Renal cortical epithelial cell (primary cell): ENCODE results near the gene GH2. TPM values are rescaled to one million over a fixed set of nuclear protein-coding genes. Genes with fewer than 3 reads are reported as not detected.
"Not testable (repeated sequence)": the region's sequence is repeated elsewhere in the genome, so short reads cannot be mapped to it uniquely, and the experiment has no call there.

Source experiments
- DNase-seq: peaks from one replicate; pipeline ENCODE4 v3.0.0-alpha.2; 2011; ENCODE audit warnings: low read depth
- total RNA-seq: library from RNA; depleted of rRNA; stranded (reverse); fragments of >200 nt; gene quantifications from 2 replicates; pipeline ENCODE4 v1.2.3, GENCODE V29; 2014

The GH2 gene
- total RNA-seq, 1 donor from 2014 or later, result not detected

- DNase-seq, result not testable (repeated sequence)
Measured at GRCh38 chr17:63874061-63874626, 7.6 kb downstream of the GH2 start.

- DNase-seq, result not testable (repeated sequence)
Measured at GRCh38 chr17:63873577-63873976, 8.2 kb downstream of the GH2 start, which contains the start of gene CSH2. Gene CSH2 (minus strand): TSS chr17:63873677. CDS start chr17:63873614, 63 bp downstream.

- peak; percentile 65 for DNase-seq
Measured at GRCh38 chr17:63871646-63872365, 9.9 kb downstream of the GH2 start.

- not testable (repeated sequence) for DNase-seq
Measured at GRCh38 chr17:63870292-63870665, 11.5 kb downstream of the GH2 start.

GRCh38 chr17:63869491-63870291 is 12.1 kb downstream of the GH2 start:
- DNase-seq, result peak; percentile 43

GRCh38 chr17:63866625-63867024 is 15.1 kb downstream of the GH2 start:
- DNase-seq, result not testable (repeated sequence)

- no peak for DNase-seq
Measured at GRCh38 chr17:63859257-63859656, 22.5 kb downstream of the GH2 start.

- not testable (repeated sequence) for DNase-seq
Measured at GRCh38 chr17:63856425-63856824, 25.3 kb downstream of the GH2 start.

- DNase-seq, result no peak
Measured at GRCh38 chr17:63855185-63855584, 26.6 kb downstream of the GH2 start.

GRCh38 chr17:63854709-63855108 is 27.0 kb downstream of the GH2 start:
- no peak for DNase-seq

- DNase-seq, result no peak
Measured at GRCh38 chr17:63853260-63853659, 28.5 kb downstream of the GH2 start.

GRCh38 chr17:63850401-63850800 is 31.3 kb downstream of the GH2 start:
- DNase-seq, result no peak

- DNase-seq, result peak; percentile 79
Measured at GRCh38 chr17:63848834-63849689, 32.7 kb downstream of the GH2 start.

- no peak for DNase-seq
Measured at GRCh38 chr17:63847525-63848249, 34.1 kb downstream of the GH2 start.

GRCh38 chr17:63845509-63845908 is 36.2 kb downstream of the GH2 start:
- DNase-seq, result no peak

GRCh38 chr17:63843910-63844677 is 37.6 kb downstream of the GH2 start:
- DNase-seq, result no peak

GRCh38 chr17:63843387-63843888 is 38.3 kb downstream of the GH2 start:
- DNase-seq, result peak; percentile 76

GRCh38 chr17:63842540-63843386 is 39.0 kb downstream of the GH2 start, which contains the start of gene SMARCD2:
Gene SMARCD2 (minus strand): TSS chr17:63842685. CDS start chr17:63842674, 11 bp downstream.
- DNase-seq, result peak; percentile 92

- no peak for DNase-seq
Measured at GRCh38 chr17:63842173-63842539, 39.6 kb downstream of the GH2 start.
